ENCODE data around the gene KDM2B. TPM values are rescaled to one million over a fixed set of nuclear protein-coding genes. Genes with fewer than 3 reads are reported as not detected.
"Not testable (repeated sequence)": the region's sequence is repeated elsewhere in the genome, so short reads cannot be mapped to it uniquely, and the experiment has no call there.

Gene KDM2B
- total RNA-seq, 1 experiment from 2014 or later = 15.5 TPM

GRCh38 chr12:121490401-121491281 is 90.2 kb downstream of the KDM2B start:
- ChIA-PET POLR2A (no interaction called here), CTCF (interaction anchor here (0.5 to 3.0 kb wide), 4 partner anchors 9 to 135 kb away, joined by 3 to 12 read pairs (median 4); no protein-coding TSS in a partner anchor)
- no peak for TF ChIP-seq CTCF (IDR thresholded peaks at IDR 0.05; ENCODE audit: unreplicated experiment)
- intact Hi-C loops (cut with micrococcal nuclease) = no loop called here
- Mint-ChIP-seq H3K9me3 (ENCODE audit: unreplicated experiment) (no peaks in the 10 kb centered on the region), H3K4me3 (ENCODE audit: unreplicated experiment) (no peak overlapping the region), H3K4me1 (ENCODE audit: insufficient read depth, unreplicated experiment) (no peaks in the 10 kb centered on the region), H3K36me3 (ENCODE audit: insufficient read depth, unreplicated experiment) (no peaks in the 10 kb centered on the region), H3K27me3 (ENCODE audit: insufficient read depth, unreplicated experiment) (no peaks in the 10 kb centered on the region), H3K27ac (ENCODE audit: low read depth, unreplicated experiment) (no peak overlapping the region)
- no peak for DNase-seq (ENCODE audit: unreplicated experiment)
- no TSS peak for BruUV-seq (replicated peaks)

GRCh38 chr12:121489874-121490273 is 90.9 kb downstream of the KDM2B start:
- POLR2A ChIA-PET = no interaction called here
- intact Hi-C loops (cut with micrococcal nuclease) = no loop called here

GRCh38 chr12:121484967-121485366 is 95.9 kb downstream of the KDM2B start:
- Mint-ChIP-seq H3K9me3 (ENCODE audit: unreplicated experiment) (no peaks in the 10 kb centered on the region), H3K27ac (ENCODE audit: low read depth, unreplicated experiment) (no peak overlapping the region)
- CTCF ChIA-PET = no interaction called here

More at GRCh38 chr12:121489874-121490273, 90.9 kb downstream of the KDM2B start:
- Mint-ChIP-seq H3K4me1 (ENCODE audit: insufficient read depth, unreplicated experiment) (no peaks in the 10 kb centered on the region), H3K27me3 (ENCODE audit: insufficient read depth, unreplicated experiment) (no peaks in the 10 kb centered on the region), H3K36me3 (ENCODE audit: insufficient read depth, unreplicated experiment) (no peaks in the 10 kb centered on the region), H3K4me3 (ENCODE audit: unreplicated experiment) (no peak overlapping the region), H3K9me3 (ENCODE audit: unreplicated experiment) (no peaks in the 10 kb centered on the region), H3K27ac (ENCODE audit: low read depth, unreplicated experiment) (no peak overlapping the region)
- TF ChIP-seq CTCF (IDR thresholded peaks at IDR 0.05; ENCODE audit: unreplicated experiment) = no peak
- DNase-seq (ENCODE audit: unreplicated experiment) = no peak
- no TSS peak for BruUV-seq (replicated peaks)
- CTCF ChIA-PET = interaction anchor here (0.8 to 3.0 kb wide), 2 partner anchors 10 to 193 kb away, joined by 4 to 12 read pairs; no protein-coding TSS in a partner anchor

GRCh38 chr12:121484564-121484963 is 96.3 kb downstream of the KDM2B start:
- BruUV-seq (replicated peaks); H3K9me3 Mint-ChIP-seq (ENCODE audit: unreplicated experiment); H3K27ac Mint-ChIP-seq (ENCODE audit: low read depth, unreplicated experiment); H3K4me3 Mint-ChIP-seq (ENCODE audit: unreplicated experiment); H3K27me3 Mint-ChIP-seq (ENCODE audit: insufficient read depth, unreplicated experiment); DNase-seq (ENCODE audit: unreplicated experiment); intact Hi-C loops (cut with micrococcal nuclease); H3K4me1 Mint-ChIP-seq (ENCODE audit: insufficient read depth, unreplicated experiment); H3K36me3 Mint-ChIP-seq (ENCODE audit: insufficient read depth, unreplicated experiment): not testable (repeated sequence)
- ChIA-PET POLR2A (interaction anchor here (0.6 kb wide), 1 partner anchor 83 kb away, joined by 3 read pairs; no protein-coding TSS in a partner anchor), CTCF (interaction anchor here (0.9 to 1.0 kb wide), 2 partner anchors 10 to 15 kb away, joined by 3 to 4 read pairs; no protein-coding TSS in a partner anchor)

More at GRCh38 chr12:121484967-121485366, 95.9 kb downstream of the KDM2B start:
- intact Hi-C loops (cut with micrococcal nuclease) = no loop called here
- Mint-ChIP-seq H3K27me3 (ENCODE audit: insufficient read depth, unreplicated experiment) (no peaks in the 10 kb centered on the region), H3K4me3 (ENCODE audit: unreplicated experiment) (no peak overlapping the region), H3K4me1 (ENCODE audit: insufficient read depth, unreplicated experiment) (no peaks in the 10 kb centered on the region), H3K36me3 (ENCODE audit: insufficient read depth, unreplicated experiment) (no peaks in the 10 kb centered on the region)
- BruUV-seq (replicated peaks) = no TSS peak
- TF ChIP-seq CTCF (IDR thresholded peaks at IDR 0.05; ENCODE audit: unreplicated experiment) = no peak
- POLR2A ChIA-PET = interaction anchor here (0.6 kb wide), 1 partner anchor 84 kb away, joined by 3 read pairs; no protein-coding TSS in a partner anchor
- no peak for DNase-seq (ENCODE audit: unreplicated experiment)
